Suppressor macrophage (primary cell): Measurements from ENCODE around the gene SEMA3C.

Source experiments
- DNase-seq, 4 experiments: peaks; one replicate each; pipeline ENCODE4 v3.0.0-alpha.2; 2020 to 2022

SEMA3C gene

DNA sequence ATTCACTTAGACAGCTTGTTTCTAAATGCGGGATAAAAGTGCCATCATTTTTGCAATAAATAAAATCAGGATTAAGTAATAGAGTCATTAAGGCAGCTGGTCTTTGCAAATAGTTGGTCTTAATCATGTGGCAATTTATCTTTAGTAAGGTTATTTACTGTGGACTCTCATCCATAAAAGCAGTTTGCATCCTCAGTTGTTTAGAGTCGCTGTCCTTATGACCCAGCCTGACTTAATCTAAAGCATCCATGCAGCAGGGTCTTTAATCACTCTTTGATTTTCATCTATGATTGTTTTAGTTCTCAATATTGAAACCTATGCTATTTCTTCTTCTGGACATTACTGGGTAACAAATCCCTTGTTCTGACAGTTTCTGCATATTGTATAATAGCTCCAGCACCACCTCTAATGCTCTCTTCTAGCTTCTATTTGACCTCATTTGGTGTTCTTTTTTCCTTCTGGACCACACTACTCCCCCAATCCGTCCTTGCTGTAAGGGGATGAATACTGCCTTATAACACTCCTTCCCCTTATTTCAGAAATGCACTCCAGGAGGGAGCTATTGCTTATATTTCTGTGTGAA lies 185.4 kb downstream of the SEMA3C start:
- DNase-seq = no peak

DNA sequence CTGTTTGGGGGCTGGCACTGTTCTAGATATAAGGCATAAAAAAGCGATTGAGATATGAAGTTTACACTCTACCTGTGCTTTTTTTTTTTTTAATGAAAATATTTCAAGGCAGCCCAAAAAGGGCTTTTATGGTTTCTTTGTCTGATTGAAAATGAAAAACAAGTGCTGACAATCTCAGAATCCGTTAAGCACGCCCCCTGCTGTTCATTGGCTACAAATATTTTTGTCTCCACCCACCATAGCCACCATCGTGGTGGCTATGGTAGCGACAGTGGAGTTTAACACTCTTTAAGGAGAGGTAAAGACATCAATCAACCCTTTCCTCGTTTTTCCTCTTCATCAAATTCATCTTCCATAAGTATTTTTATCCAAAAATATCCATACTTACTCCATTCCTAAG lies 186.2 kb downstream of the SEMA3C start:
- DNase-seq = peak in 1 of 4 experiments; percentile 31

- DNase-seq = peak in 3 of 4 experiments; percentile 16 to 58 (median 49)
Measured at GRCh38 chr7:80731281-80731680, 187.6 kb downstream of the SEMA3C start.

DNA sequence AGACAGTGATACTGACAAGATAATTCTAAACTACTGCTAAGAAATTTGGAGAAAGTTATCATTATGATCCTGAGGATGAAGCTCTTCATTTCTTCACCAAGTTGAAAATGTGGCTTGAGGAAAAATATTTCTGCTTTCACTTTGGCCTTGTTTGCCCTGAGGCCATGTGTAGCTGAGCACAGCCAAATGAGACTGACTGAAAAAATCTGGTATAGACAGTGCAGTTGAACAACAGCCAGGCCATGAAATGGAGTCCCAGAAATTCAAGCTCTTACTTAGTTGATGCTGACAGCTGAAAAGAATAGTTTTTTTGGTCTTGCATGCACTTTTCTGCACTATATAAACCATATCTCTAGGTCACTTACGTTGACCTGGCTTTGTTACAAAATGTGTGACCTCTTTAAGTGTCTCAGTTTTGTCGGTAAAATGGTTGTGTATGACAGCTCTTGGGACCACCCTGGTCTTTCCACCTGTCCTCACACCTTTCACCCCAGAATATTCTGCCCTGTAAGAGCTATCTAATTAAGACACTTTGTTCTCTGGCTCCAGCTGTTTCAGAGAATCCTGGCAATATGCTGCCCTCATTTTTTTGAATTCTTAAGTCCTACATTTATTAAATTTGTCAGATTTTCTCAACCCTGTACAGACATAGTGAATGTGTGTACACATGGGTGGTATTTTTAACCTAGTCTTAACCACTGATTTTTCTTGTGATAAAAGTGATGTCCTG lies 189.1 kb downstream of the SEMA3C start:
- DNase-seq = no peak

DNA sequence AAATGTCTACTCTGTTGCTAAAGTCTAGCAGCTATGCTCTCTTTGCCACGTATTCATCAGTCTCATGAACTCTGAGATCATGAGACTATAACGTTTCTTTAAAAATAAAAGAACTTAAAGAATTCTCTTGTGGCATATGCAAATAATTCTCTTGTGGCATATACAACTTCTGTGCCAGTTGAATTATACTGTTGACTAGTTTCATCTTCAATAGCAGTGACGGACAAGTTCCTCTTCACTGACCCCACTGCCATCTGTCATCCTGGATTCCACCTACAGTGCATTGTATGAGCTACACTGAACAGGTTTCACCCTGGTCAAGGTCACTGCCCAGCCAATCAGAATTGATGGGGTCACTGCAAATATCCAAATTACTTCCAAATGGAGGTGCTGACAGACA lies 192.2 kb downstream of the SEMA3C start:
- DNase-seq = peak; percentile 28 to 71 (median 53)

DNA sequence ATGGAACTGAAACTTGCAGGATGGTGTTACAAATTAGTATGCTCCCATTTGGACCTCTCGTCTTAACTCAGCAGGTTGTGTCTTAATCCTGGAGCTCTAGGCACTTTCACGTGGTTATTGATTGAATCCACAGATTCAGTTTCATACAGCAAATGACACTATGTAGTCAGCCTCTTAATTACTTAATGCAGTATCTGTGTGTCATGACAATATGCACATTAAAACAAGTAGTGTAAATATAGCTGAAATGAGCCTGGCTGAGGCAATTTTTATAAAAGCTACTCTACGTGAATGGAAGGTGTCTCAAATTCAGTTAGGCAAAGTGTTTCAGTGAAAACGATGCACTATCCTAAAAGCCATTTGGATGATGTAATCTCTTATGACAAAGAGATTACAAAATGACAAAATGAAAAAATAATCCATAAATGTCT lies 193.7 kb downstream of the SEMA3C start:
- peak in 2 of 4 experiments; percentile 21 to 33 for DNase-seq

GRCh38 chr7:80724249-80724871 lies 194.5 kb downstream of the SEMA3C start:
- no peak for DNase-seq

GRCh38 chr7:80722616-80723195 lies 196.1 kb downstream of the SEMA3C start:
- DNase-seq = peak; percentile 87 to 96 (median 88)

DNA sequence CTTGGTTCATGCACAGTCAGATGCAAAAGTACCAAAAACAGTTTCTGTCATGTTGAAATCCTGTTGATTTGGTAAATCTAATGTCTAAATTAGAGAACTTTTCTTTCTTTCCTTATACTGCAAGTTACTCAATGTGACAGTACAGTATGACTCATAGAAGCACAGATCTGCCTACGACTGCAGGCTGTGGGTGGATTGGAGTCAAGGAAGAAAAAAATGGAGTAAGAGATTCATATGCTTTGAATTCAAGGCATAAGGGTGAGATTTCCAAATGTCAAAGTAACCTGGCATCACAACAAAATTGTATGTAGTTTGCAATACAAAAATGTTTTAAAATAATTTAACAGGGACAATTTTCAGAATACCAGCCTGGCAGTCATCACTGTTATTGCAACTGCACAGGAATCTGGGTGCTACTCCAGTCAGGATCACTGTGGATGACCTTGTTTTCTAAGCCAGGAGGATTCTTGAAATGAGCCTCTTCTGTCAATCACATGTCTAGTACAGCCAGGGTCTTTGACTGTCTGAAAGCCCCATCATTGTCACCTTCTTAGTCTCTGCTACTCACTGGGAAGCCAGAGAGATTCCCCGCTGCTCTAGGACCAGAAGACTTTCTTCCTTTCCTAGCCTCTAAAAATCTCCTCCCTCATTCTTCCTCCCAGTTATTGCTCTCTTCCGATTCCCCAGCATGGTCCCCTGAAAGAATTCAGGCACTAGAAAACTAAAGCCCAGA lies 196.8 kb downstream of the SEMA3C start:
- peak; percentile 69 to 93 (median 84) for DNase-seq

GRCh38 chr7:80720146-80720545 lies 198.7 kb downstream of the SEMA3C start:
- DNase-seq = no peak

- no peak for DNase-seq
Measured at GRCh38 chr7:80719261-80719660, 199.6 kb downstream of the SEMA3C start.

DNA sequence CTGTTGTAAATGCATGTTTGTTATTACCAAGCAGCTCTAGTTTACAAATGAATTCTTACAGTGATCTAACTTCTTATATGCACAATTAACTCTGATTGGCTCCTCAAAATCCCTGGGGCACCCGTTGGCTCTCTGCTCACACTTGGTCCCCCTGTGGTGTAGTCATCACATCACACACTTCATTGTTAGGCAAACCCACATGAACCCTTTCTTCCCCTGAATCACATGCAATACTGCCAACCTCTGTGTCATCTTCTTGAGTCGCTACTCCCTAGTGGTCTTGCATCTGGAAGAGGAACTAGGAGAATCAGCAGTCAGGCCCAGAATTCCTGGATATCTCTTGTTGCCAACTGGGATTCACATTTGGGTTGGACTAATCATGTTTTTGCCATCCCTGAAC lies 207.3 kb downstream of the SEMA3C start:
- DNase-seq = peak; percentile 39 to 74 (median 66)

DNA sequence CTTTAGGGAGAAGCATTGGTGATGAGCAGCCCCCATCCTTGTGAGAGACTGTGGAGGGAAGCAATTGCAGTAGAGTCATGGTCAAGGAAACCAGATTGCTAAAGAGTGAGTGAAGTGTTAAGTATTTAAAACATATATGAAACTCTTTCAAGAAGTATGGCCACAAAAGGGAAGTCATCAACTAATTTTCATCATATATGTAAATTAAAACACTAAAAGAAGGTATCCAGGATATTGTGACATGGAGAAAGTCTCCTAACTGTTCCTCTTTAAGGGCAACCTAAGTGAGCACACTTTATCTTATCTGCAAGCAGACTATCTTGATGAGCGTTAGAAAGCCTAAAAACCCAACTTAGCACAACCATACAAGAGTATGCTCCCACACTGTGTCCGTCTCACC lies 210.7 kb downstream of the SEMA3C start:
- peak in 3 of 4 experiments; percentile 18 to 60 (median 46) for DNase-seq

- DNase-seq = no peak
Measured at GRCh38 chr7:80707318-80707717, 211.5 kb downstream of the SEMA3C start.

DNA sequence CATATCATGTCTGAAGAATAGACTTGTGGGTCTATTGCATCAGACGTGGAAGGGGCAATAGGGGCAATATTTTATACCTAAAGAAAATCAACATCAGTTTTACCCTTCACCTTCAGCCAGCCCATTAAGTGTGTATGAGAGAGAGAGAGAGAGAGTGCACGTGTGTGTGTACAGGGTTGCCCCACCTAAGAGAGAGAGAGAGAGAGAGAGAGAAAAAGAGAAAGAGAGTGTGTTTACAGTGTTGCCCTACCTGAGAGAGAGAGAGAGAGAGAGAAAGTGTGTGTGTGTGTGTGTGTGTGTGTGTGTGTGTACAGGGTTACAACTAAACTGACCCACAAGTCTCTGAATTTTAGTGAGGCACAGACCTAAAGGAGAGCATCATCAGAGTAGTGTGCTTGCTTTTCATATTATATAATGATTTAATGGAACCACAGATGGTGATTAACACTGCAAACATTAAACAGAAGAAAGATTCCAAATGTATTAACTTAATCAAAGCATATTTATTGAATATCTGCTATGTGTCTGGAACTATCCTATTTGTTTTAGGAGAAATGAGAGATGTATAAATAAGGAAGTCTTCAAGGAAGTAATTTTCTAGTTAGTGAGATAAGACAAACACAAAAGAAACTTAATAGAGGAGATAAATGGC lies 213.6 kb downstream of the SEMA3C start:
- DNase-seq = no peak

DNA sequence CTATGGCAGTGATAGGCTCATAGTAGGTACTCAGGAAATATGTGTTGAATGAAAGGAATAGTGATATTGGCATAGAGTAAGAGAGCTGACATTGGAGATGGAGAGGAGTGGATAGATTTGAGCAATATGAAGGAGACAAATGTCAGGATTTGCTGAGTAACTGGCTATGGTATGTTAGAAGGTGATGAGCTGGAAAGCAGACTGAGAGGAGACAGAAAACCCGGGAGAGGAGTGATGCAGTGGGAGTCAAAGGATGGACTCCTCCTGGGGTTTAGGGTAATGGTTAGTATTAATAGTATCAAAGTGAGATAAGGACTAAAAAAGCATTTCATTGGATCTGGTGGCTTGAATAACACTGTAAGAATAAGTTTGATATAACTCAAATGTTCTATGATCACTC lies 215.6 kb downstream of the SEMA3C start:
- DNase-seq = no peak

DNA sequence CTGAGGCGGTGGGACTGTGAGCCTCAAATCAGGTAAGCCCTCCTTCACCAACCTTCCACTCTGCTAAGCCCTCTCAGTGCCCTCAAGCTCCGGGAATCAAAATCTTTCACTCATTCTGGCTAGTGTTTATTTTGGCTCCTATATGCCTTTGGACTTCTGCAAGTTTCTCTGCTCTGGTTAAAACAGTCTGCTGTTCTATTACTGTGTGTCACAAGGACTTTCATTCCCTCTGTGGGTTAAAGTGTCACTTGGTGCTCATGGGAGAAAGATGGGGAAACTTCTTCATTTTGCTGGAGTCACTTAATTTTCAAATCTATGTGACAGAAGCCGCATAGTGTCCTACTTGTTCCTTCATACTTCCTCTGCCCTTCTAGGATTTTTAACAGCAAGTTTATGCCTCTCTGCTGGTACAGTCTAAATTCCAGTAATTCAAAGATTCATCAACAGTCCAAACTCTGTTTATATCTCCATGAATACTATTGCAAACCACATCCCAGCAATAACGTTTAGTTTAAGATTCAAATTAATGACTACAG lies 219.1 kb downstream of the SEMA3C start:
- DNase-seq = peak; percentile 61 to 89 (median 74)

DNA sequence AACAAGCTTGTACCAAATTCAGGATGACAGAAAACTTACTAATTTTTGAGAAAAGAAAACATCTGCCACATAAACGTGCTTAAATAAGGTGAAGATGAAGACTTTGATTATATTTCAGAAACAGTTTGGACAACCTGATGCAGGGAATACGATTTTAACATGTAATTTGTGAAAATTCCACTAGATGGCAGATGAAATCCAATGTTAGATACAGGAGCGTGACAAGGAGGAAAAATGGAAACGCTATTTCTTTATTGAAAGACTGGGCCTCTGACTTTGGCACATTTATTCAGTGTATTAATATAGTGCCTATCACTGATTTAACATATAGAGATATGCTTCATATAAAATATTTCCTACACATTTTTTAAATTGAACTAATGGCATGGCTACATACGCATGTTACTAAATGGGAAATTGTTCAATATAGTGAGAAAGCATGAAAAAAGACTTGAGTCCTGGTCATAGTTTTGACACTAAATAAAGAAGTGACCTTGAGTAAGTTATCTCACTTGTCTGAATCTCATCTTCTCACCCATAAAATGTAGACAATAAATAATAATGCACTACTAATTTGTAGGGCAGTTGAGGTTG lies 219.7 kb downstream of the SEMA3C start:
- peak; percentile 27 to 87 (median 68) for DNase-seq
